HG03064 (cell line): Measurements from ENCODE around the gene RAPGEF1.
"Not testable (repeated sequence)": the region's sequence is repeated elsewhere in the genome, so short reads cannot be mapped to it uniquely, and the experiment has no call there.

Source experiments
- ATAC-seq: cut with Tn5 transposase; IDR thresholded peaks from one replicate; pipeline ENCODE4 v1.9.1; 2021; ENCODE audit warnings: low read depth; ENCODE audit not compliant: unreplicated experiment

Gene RAPGEF1

GRCh38 chr9:131739959-131740648, at the start of gene RAPGEF1:
Gene RAPGEF1 (minus strand): TSS chr9:131740076. CDS start chr9:131739830, 246 bp downstream.
- peak; percentile 41 for ATAC-seq

GRCh38 chr9:131788851-131789250, 49.0 kb upstream of the RAPGEF1 start:
- no peak for ATAC-seq

GRCh38 chr9:131787838-131788237, 48.0 kb upstream of the RAPGEF1 start:
- no peak for ATAC-seq

- ATAC-seq, result no peak
Measured at GRCh38 chr9:131784748-131785501, 45.0 kb upstream of the RAPGEF1 start.

- ATAC-seq, result no peak
Measured at GRCh38 chr9:131781069-131781468, 41.2 kb upstream of the RAPGEF1 start.

- no peak for ATAC-seq
Measured at GRCh38 chr9:131776473-131776872, 36.6 kb upstream of the RAPGEF1 start.

GRCh38 chr9:131776036-131776435, 36.2 kb upstream of the RAPGEF1 start:
- no peak for ATAC-seq

- no peak for ATAC-seq
Measured at GRCh38 chr9:131774636-131775035, 34.8 kb upstream of the RAPGEF1 start.

- no peak for ATAC-seq
Measured at GRCh38 chr9:131773911-131774379, 34.1 kb upstream of the RAPGEF1 start.

- no peak for ATAC-seq
Measured at GRCh38 chr9:131772940-131773339, 33.1 kb upstream of the RAPGEF1 start.

- ATAC-seq, result no peak
Measured at GRCh38 chr9:131771646-131772045, 31.8 kb upstream of the RAPGEF1 start.

GRCh38 chr9:131769361-131769760, 29.5 kb upstream of the RAPGEF1 start:
- no peak for ATAC-seq

GRCh38 chr9:131764568-131764967, 24.7 kb upstream of the RAPGEF1 start:
- ATAC-seq, result no peak

GRCh38 chr9:131762356-131762932, 22.6 kb upstream of the RAPGEF1 start:
- ATAC-seq, result no peak

GRCh38 chr9:131759017-131759647, 19.3 kb upstream of the RAPGEF1 start:
- ATAC-seq, result no peak

GRCh38 chr9:131757549-131757948, 17.7 kb upstream of the RAPGEF1 start:
- no peak for ATAC-seq

GRCh38 chr9:131755541-131756198, 15.8 kb upstream of the RAPGEF1 start:
- ATAC-seq, result no peak

- ATAC-seq, result no peak
Measured at GRCh38 chr9:131754846-131755245, 15.0 kb upstream of the RAPGEF1 start.

- not testable (repeated sequence) for ATAC-seq
Measured at GRCh38 chr9:131753751-131754150, 13.9 kb upstream of the RAPGEF1 start.

- no peak for ATAC-seq
Measured at GRCh38 chr9:131752231-131752884, 12.5 kb upstream of the RAPGEF1 start.
